ENCODE results near the gene SPAG6.
"Not testable (repeated sequence)": the region's sequence is repeated elsewhere in the genome, so short reads cannot be mapped to it uniquely, and the experiment has no call there.

Gene SPAG6

DNA sequence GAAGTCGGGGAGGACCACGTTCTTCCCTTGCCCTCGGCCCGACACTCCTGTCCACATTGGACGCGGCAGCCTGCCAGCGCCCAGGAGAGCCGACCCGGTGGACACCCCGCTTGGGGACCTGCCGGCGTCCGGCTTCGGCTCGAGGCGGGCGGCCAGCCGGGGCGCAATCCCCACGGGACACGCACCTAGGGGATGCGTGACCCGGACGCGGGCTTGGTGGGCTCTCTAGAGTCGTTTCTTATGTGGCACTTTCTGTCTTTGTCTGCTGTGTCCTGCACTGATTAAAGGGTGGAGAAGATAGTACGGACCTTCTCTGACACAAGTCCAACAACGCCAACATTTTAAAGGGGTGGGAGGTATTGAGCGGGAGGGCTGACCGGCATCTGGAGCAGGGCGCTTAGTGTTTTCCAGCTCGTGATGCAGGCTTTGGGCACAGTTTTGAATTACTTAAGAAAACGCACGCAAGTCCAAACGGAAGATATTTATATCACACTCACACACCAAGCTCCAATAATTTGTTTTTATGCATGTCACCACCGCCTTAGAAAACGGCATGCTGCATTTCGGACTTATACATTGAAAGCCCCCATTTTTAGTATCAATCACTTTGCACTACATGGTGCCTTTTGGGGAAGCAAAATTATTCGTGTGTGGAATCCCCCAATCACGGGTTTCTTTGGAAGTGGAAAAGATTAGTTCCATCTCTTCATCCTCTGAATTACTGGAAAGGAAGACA, 3.9 kb upstream of the SPAG6 start:
- no peak for DNase-seq (ENCODE audit: low spot score)

DNA sequence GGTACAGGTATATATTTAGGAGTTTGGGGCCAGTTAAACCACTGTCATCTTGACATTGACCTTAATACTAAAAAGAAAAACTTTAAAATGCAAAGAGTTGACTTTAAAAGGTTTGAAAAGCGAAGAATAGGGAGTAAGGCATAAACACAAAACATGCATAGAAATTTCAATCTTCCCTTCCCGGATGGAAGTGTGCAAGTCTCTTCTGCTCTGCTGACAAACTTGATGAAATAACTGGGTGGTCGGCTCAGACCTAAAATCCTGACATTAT, 3.4 kb upstream of the SPAG6 start:
- DNase-seq (ENCODE audit: low spot score): no peak

DNA sequence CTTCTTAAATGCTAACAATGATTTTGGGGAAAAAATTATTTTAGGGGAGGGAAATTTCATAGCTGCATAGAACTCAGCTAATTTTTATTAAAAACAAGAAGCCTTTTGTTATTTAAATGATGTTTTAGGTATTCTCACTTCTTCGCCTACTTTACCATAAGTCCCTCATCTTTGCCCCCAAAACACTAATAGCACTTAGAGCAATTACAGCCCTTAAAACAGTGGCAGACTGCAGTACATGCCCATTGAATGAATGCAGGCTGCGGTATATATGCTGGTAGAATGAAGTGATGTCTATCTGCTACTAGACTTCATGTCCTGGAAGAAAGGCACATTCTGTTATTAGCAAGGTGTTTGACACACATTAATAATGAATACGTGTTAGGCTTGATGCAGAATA, 2.9 kb upstream of the SPAG6 start:
- no peak for DNase-seq (ENCODE audit: low spot score)

DNA sequence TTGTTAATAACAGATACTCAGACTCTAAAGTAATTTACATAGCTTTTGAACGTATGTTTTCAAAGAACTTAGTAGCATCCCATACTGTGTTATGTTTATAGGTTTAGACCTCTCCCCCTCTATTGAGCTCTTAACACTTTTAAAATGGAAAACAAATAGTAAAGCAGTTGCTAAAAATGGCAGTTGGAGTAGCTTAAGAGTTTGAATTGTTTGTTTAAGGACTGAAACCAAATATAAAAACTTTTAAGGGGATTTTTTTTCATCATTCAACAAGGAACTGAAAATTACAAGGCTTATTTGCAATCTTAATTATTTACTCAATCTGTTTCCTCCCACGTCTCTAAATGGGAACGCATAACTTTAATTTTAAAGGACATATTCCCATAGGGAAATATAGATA, 1.6 kb upstream of the SPAG6 start:
- DNase-seq (ENCODE audit: low spot score): no peak

DNA sequence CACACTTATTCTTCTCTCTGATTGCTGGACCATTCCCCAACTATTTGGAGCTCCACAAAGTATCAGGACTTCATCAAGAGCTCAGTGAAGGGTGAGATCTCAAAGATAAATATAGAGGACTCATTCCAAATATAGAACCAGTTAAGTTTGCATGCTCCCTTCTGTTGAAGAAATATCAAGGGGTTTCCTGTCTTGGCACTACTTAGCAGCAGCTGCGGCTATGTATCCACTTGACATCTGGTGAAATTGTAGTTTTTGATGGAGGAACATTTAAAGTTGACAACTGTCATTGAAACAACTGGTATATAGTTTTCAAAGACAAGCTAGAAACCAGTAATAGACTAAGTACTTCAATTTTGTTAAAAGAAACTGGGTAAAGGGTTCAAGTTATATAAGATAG, 1.0 kb upstream of the SPAG6 start:
- DNase-seq (ENCODE audit: low spot score): no peak

DNA sequence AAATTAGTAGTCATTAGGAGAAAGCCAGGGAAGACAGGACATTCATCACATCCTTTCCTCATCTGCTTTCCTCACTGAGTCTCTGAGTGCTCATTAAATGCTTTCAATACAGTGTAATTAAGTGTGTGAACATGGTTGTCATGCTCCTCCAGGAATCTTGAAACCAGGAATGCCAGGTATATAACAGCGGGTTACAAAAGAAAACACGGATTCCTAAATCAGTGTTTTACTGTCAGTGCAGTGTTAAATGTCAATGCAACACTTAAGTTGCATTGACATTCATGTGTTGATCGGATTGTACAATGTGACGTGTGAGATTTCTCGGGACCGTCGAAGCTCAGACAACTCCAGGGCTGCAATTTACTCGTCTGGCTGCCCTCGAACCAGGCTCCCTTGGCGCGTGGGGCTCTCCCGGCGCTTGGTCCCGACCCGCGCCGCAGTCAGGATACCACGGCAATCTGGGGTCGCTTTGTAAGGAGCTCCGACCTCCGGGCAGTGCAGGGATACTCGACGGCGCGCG, 455 bp upstream of the SPAG6 start:
- DNase-seq (ENCODE audit: low spot score): no peak

DNA sequence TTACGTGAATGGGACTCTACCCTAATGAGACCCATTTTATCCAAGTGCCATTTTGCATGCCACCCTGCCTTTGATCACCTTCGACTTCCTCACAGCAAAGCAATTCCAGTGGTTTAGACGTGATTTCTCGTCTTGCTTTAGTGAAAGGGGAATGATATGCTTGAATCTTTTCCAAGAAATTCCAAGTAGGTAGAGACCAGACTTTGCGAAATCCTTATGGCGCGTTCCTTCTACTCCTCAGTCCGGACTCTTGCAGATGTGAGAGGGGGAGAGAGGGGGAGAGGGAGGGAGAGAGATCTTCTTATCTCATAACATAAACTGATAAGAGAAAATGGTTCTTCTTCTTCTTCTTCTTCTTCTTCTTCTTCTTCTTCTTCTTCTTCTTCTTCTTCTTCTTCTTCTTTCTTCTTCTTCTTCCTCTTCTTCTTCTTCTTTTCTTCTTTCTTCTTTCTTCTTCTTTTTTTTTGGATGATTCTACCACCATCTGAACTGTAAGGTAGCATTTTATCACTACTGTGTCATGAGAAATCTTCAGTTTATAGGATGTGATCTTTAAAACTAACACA, 883 bp downstream of the SPAG6 start:
- DNase-seq (ENCODE audit: low spot score): no peak

DNA sequence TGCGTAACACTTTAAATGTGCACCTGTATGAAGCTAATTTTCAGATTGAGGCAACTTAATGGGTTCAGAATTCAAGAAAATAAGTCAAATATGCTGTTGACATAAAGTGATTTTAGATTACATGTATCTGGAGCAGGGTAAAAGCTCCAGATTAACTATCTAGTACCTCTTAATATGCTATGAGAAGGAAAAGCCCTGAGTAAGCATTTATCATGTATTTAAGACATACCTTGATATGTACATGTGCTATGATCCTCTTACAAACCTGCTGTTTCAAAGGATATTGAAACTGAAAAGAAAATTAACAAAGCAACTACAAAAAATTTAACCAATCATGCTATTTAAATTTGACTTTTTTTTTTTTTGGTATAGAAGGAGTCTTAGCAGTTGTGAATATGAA, 4.5 kb downstream of the SPAG6 start:
- DNase-seq (ENCODE audit: low spot score): no peak

DNA sequence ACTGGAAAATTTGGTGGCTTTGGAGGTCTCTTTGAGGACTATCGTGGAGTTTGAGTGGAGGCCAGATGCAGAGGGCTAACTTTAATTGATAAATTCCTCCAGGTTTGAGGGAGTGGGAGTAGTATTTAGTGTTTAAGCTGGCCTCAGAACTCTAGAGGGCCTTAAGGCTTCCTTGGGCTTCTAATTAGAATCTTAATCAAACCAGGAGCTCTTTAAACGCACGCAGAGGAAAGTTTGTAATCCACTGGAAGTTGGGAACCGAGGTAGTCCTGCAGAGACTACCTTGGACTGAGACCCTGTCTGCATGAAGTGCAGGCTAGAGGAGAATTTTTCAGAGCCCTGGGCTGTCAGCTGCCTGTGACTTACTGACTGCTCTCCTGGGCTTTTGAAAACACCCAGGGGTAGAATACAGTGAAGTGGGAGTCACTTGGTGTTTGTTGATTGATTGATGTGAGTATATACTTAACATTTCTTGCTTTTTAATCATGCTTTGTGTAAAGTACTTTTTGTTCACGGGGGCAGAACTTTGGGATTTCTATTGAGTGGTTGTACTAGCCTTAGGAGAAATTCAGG, 5.9 kb downstream of the SPAG6 start:
- no peak for DNase-seq (ENCODE audit: low spot score)

DNA sequence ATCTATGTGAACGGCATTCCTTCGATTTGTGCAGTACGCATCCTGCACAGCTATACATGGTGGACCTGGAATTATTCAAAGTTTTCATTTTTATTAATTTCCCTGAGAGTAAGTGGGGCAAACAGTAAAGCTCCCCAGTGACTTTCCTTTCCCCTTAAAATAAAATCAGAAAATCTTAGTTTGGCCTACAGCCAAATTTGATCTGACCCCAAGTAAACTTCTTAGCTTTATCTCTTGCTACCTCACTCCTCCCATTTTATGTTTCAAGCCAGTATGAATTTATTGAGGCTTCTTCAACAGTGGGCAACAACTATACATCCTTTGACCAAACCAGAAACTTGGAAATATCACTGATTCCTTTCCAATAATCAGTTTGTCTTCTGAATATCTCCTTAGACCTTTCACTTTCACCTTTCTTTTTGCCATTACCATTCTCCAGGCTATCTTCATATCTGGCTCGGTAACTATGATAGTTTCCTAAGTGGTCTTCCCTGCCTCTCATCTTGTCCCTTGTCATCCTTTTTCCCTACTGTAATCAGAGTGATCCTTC, 11.1 kb downstream of the SPAG6 start:
- no peak for DNase-seq (ENCODE audit: low spot score)

DNA sequence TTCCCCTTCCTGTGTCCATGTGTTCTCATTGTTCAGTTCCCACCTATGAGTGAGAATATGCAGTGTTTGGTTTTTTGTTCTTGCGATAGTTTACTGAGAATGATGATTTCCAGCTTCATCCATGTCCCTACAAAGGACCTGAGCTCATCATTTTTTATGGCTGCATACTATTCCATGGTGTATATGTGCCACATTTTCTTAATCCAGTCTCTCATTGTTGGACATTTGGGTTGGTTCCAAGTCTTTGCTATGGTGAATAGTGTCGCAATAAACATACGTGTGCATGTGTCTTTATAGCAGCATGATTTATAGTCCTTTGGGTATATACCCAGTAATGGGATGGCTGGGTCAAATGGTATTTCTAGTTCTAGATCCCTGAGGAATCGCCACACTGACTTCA, 12.5 kb downstream of the SPAG6 start:
- DNase-seq (ENCODE audit: low spot score): not testable (repeated sequence)

DNA sequence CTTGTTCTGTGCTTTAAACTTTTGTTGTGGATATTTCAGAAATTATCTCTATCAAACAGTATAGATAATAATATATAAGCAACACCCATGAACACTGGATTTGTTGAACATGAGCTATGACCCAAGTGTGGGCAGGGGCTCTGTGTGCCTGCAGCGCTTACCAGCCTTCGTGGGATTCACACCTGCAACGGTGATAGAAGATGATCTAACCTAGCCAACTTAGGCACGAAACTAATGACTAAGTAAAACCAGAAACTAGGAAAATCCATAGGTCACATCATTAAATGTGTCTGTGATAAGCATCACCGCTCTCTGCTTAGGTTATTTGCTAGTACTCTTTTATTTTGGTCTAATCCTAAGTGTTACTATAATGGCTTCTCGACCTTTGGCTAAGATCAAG, 18.0 kb downstream of the SPAG6 start:
- DNase-seq (ENCODE audit: low spot score): no peak

DNA sequence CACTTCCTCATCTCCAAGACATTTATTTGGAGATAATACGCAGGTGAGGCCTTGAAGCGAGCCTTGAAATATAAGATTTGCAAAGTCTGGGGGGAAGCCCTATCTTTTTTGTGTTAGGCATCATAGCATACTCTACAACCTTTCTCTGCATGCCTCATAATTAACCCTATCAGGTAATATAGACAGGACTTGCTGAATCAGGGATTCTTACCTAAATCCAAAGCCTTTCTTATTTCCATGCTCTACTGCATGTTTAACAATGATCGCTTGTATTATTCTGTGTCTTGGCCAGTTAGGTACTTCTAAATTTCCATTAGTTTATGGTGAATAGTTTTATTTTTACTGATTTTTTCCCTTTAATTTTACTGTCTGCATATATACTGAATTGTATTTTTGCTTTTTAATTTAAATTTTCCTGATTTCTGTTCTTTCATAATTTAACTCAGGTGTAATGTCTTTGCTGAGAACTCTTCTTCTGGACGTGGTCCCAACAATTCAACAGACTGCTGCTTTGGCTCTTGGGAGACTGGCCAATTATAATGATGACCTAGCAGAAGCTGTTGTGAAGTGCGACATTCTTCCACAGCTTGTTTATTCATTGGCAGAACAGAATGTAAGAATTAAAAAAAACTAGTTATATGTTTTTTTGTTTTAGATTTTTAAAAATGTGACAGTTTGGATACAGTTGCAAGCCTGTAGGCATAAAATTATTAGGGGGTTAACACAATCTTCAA, 19.3 kb downstream of the SPAG6 start:
- DNase-seq (ENCODE audit: low spot score): no peak

DNA sequence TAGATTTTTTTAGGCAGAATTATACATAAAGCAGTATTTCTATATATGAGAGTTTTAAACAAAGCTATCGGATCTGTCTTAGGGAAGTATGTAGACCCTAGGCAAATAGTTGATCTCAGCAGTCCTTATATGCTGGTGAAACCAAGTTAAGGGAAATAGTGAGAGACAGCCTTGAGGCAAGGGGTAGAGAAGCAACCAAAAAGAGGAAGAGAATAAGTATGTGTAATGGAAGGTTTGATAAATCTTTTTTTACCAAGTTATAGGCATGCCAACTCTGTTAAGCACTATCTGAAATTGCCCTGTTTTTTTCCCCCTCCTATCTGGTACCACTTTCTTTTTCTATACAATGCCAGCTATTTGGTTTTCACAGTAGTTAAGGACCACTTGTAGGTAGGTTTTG, 19.9 kb downstream of the SPAG6 start:
- DNase-seq (ENCODE audit: low spot score): no peak

DNA sequence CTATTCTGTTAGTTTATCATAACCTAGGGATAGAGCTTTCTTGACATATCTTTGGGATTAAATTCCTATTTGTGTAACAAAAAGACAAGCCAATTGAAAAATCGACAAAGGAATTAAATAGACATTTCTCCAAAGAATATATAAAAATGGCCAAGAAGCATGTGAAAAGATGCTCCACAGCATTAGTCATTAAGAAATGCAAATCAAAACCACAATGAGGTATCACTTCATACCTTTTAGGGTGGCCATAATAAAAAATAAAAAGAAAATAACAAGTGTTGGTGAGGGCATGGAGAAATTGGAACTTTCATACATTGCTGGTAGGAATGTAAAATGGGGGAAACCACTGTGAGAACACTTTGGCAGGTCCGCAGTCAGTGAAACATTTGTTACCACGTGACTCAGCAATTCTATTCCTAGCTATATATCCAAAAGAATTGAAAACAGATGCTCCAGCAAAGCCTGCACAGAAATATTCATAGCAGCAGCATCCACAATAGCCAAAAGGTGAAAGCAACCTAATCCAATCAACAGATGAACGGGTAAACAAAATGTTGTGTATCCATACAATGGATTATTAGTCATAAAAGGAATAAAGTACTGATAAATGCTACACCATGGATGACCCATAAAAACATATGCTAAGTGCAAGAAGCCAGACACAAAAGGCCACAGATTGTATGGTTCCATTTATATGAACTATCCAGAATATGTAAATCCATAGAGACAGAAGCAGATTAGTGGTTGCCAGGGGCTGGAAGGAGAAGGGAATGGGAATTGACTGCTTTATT, 20.5 kb downstream of the SPAG6 start:
- DNase-seq (ENCODE audit: low spot score): no peak

DNA sequence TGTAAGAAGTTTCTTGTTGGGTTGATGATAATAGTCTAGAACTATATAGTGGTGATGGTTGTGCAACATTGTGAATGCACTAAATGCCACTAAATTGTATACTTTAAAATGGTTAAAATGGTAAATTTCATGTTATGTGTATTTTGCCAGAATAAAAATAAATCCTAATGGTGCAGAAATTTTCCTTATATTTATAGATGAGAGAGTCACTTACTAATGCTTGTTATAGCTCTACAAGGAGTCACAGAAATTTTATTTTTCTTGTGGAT, 21.1 kb downstream of the SPAG6 start:
- no peak for DNase-seq (ENCODE audit: low spot score)

DNA sequence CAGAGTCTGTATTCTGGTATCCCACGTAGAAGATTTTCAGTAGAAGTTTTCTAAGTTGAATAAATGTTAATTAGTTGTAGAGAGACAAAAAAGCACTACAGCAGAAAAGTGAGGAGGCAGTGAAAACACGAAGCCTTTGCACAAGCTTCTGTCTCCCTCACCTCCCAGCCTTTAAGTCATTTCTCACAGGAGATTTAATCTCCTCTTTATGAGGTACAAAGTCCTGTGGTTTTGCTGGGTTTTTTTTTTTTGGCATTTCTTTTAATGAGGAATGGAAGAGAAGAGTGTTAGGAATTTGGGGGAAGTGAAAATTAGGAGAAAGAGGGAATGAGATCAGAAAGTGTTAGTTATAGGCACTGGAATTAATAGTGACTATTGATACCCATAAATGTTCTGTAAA, 21.5 kb downstream of the SPAG6 start:
- DNase-seq (ENCODE audit: low spot score): no peak

DNA sequence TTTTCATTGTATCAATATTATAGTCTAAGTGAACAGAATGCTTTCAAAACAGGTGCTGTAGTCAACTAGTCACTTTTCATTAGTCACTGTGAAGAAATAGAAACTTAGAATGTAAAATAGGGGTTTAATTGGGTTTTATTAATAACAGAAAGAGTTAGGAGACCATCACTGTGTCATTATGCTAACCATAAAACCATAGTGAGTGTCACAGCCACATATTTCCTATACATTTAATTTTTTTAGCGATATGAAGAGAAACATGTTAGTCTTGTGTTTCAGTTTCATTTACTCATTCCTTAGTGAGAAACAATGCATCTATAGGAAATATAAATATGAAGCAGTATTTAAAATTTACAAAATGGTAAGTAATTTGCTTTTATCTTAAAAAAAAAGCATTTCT, 22.2 kb downstream of the SPAG6 start:
- no peak for DNase-seq (ENCODE audit: low spot score)

DNA sequence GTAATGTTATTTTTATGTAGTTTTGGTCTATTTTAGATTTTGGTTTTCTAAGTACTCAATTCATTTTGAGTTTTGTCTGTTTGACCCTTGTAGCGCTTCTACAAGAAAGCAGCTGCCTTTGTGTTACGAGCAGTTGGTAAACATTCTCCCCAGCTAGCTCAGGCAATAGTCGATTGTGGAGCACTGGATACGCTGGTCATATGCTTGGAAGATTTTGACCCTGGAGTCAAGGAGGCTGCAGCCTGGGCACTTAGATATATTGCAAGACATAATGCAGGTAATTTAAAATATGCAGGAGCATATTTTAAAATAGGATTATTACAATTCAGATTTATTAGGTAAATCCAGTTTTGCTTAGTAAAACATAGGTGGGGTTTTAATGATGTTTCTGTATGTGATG, 23.1 kb downstream of the SPAG6 start:
- DNase-seq (ENCODE audit: low spot score): no peak

DNA sequence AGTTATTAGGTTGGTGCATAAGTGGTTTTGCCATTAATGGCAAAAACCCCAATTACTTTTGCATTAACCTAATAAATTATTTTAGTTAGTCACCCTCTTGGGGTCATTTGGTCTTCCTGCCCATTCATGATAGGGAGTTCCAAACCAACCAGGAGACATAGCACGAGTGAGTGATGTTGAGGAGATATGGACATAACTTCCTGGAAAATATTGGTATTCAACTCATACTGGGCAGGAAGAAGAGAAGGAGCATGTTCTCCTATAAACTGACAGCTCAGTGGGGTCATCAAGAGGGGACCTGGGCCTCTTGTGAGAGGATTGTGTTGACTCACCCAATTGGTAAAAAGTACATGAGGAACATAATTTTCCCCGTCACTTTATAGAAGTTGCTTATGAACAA, 23.7 kb downstream of the SPAG6 start:
- DNase-seq (ENCODE audit: low spot score): no peak

DNA sequence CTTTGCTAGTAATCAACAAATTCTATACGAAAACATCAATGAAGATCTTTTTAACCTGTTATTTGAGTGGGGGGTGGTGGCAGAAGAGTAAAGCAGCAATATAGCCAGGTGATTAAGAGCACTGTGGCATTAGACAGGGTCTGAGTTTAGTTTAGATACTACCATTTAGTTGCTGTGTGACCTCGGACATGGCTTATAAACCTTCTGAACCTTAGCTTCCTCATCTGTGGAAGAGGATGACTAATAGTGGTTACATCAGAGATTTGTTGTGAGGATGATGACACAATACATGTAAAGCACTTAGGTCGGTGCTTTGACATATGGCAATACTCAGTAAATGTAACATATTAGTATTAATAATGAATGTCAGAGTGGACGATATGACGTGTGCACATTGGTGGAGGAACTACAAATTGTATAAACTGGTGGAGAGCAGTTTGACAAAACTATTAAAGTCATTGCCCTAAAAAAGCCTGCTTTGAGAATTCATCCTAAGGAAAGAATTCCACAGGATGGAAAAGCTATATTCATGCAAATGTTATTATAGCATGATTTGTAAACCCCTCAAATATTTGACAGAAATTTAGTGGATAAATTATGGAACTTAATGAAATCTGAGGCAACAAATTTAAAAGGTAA, 24.3 kb downstream of the SPAG6 start:
- no peak for DNase-seq (ENCODE audit: low spot score)

DNA sequence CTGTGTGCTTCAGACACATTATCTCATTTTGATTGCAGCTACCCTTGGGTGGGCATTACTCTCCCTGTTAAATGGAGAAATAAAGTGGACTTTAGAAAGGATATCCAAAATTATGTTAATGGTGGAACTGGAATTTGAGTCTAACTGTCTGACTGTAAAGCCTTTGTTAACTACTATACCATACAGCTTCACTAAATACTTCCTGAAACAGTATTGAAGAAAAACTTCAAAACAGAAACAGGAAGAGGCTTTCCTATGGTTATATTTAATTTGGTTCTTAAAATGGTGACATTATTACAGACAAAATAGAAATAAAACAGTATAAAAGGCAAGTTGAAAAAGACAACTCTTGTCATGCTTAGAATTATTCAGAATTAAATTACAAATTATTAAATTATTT, 25.0 kb downstream of the SPAG6 start:
- DNase-seq (ENCODE audit: low spot score): no peak
